ENCODE data around the gene FARS2.

The FARS2 gene

DNA sequence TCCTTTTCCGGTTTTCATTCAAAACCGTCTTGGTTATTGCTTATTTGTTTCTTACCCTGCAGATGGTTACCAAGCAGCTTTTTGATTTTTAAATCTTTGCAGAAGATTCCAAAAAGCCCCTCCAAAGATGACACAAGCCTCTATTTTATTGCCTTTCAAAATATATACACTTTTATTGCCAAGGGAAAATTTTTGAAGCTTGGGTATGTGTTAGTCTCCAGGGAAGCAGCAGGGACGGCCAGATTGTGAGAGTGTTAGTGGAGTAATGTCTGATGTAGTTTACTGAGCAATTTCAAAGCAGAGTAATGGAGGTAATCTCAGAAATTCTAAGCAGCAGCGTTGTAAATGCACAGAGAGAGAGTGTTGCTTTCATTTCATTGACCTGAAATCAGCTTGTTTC, 193.8 kb downstream of the FARS2 start:
- Mint-ChIP-seq H3K27ac (no peak overlapping the region), H3K4me1 (peaks cover 3% of the 10 kb centered on the region), H3K9me3 (no peaks in the 10 kb centered on the region), H3K27me3 (ENCODE audit: low read depth) (no peaks in the 10 kb centered on the region), H3K36me3 (ENCODE audit: low read depth) (no peaks in the 10 kb centered on the region), H3K4me3 (no peak overlapping the region)
- TF ChIP-seq, protein P1, sequence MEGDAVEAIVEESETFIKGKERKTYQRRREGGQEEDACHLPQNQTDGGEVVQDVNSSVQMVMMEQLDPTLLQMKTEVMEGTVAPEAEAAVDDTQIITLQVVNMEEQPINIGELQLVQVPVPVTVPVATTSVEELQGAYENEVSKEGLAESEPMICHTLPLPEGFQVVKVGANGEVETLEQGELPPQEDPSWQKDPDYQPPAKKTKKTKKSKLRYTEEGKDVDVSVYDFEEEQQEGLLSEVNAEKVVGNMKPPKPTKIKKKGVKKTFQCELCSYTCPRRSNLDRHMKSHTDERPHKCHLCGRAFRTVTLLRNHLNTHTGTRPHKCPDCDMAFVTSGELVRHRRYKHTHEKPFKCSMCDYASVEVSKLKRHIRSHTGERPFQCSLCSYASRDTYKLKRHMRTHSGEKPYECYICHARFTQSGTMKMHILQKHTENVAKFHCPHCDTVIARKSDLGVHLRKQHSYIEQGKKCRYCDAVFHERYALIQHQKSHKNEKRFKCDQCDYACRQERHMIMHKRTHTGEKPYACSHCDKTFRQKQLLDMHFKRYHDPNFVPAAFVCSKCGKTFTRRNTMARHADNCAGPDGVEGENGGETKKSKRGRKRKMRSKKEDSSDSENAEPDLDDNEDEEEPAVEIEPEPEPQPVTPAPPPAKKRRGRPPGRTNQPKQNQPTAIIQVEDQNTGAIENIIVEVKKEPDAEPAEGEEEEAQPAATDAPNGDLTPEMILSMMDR (IDR thresholded peaks at IDR 0.05; ENCODE audit: unreplicated experiment in 3 of 3) = no peak

DNA sequence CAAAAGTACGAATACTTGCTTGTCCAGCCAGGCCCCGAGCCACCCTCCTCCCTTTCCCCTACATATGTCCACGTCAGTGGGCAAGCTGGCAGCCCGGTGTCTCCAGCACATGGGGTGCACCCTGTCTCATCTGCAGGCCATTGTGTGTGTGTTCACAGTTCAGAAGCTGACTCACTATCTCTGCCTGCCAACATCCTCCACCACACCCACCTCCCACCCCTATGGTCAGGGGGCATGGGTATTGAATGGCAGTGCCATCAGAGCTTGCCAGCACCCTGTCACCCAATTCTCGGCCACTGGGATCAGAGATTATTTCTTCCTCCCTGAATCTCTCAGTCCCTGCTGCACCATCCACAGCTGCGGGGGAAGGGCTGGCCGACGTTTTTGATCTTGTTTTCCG, 195.7 kb downstream of the FARS2 start:
- no peak overlapping the region for H3K4me3 Mint-ChIP-seq
- H3K27me3 Mint-ChIP-seq (ENCODE audit: low read depth) = no peaks in the 10 kb centered on the region
- no peaks in the 10 kb centered on the region for H3K9me3 Mint-ChIP-seq
- H3K36me3 Mint-ChIP-seq (ENCODE audit: low read depth) = peaks cover 10% of the 10 kb centered on the region
- no peak overlapping the region for H3K27ac Mint-ChIP-seq
- TF ChIP-seq, protein P1 (IDR thresholded peaks at IDR 0.05; ENCODE audit: unreplicated experiment in 3 of 3) = no peak
- peaks cover 3% of the 10 kb centered on the region for H3K4me1 Mint-ChIP-seq

DNA sequence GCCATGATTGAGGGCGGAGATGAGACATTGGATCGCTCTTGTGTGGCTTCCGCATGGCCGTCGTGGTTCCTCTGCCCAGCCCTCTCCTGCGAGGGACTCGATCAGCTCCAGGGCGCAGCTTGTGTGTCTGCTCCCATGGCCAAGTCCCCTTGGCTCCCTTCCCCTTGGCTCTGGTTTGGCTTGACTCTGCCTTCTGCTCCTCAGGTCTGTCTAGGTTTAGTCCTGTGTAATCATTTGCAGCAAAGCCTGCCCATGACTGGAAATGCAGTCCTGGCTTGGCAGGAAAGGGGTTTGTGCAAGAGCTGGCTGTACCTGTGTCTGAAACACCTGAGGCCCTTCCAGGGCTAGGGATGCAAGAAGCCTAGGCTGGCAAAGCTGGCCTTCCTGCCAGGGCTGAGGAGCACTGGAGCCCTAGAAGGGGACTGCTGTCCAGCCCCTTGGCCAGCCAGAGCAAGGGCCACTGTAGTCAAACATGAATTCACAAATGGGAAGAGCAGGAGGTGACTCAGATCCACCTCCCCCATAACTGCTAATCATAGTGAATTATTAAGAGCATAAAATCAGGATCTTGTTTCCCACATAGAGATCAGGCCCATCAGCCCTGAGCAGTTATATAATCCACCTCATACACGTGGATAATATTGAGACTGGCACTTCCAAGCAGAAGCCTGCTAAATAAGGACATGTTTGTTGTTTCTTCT, 196.8 kb downstream of the FARS2 start:
- no peaks in the 10 kb centered on the region for H3K27me3 Mint-ChIP-seq (ENCODE audit: low read depth)
- H3K36me3 Mint-ChIP-seq (ENCODE audit: low read depth) = peaks cover 10% of the 10 kb centered on the region
- peaks cover 2% of the 10 kb centered on the region for H3K9me3 Mint-ChIP-seq
- H3K27ac Mint-ChIP-seq = no peak overlapping the region
- peaks cover 3% of the 10 kb centered on the region for H3K4me1 Mint-ChIP-seq
- H3K4me3 Mint-ChIP-seq = no peak overlapping the region
- TF ChIP-seq, protein P1 (IDR thresholded peaks at IDR 0.05; ENCODE audit: unreplicated experiment in 3 of 3) = no peak

DNA sequence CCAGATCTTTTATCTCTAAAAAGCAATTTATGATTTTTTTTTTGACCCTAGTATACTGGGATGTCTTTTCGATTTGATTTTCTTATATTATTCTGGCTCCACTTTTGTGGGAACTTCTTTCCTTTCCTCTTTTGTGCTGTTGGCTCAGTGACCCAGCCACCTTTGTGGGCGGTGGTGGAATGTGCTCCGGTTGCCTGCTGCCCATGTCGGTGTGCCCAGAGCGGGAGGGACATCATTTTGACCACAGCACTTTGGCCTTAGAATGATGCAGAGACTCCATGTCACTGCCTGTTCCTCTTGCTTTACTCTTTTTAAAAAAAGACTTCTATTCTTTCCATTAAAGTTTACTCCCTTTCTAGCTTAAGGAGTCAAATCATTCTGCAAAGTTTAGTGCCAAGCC, 198.0 kb downstream of the FARS2 start:
- H3K9me3 Mint-ChIP-seq = peaks cover 2% of the 10 kb centered on the region
- H3K4me3 Mint-ChIP-seq = no peak overlapping the region
- H3K27ac Mint-ChIP-seq = no peak overlapping the region
- no peaks in the 10 kb centered on the region for H3K27me3 Mint-ChIP-seq (ENCODE audit: low read depth)
- TF ChIP-seq, protein P1 (IDR thresholded peaks at IDR 0.05; ENCODE audit: unreplicated experiment in 3 of 3) = no peak
- peaks cover 10% of the 10 kb centered on the region for H3K4me1 Mint-ChIP-seq
- peaks cover 10% of the 10 kb centered on the region for H3K36me3 Mint-ChIP-seq (ENCODE audit: low read depth)

DNA sequence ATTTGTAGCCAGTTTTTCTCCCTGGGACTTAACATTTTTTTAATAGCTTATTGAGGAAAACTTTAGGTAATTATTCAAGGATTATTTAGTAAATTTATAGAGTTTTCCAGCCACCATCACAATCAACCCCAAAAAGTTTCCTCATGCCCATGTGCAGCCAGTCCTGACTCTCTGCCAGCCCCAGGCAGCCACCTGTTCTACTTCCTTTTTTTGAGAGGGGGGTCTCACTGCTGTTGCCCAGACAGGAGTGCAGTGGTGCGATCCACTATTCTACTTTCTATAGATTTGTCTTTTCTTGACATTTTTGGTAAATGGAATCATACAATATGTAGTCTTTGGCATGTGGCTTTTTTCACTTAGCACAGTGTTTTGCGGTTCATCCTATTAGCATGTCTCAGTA, 200.1 kb downstream of the FARS2 start:
- H3K4me1 Mint-ChIP-seq = peaks cover 12% of the 10 kb centered on the region
- H3K4me3 Mint-ChIP-seq = no peak overlapping the region
- peaks cover 10% of the 10 kb centered on the region for H3K36me3 Mint-ChIP-seq (ENCODE audit: low read depth)
- TF ChIP-seq, protein P1 (IDR thresholded peaks at IDR 0.05; ENCODE audit: unreplicated experiment in 3 of 3) = no peak
- peaks cover 2% of the 10 kb centered on the region for H3K9me3 Mint-ChIP-seq
- H3K27me3 Mint-ChIP-seq (ENCODE audit: low read depth) = no peaks in the 10 kb centered on the region
- no peak overlapping the region for H3K27ac Mint-ChIP-seq

DNA sequence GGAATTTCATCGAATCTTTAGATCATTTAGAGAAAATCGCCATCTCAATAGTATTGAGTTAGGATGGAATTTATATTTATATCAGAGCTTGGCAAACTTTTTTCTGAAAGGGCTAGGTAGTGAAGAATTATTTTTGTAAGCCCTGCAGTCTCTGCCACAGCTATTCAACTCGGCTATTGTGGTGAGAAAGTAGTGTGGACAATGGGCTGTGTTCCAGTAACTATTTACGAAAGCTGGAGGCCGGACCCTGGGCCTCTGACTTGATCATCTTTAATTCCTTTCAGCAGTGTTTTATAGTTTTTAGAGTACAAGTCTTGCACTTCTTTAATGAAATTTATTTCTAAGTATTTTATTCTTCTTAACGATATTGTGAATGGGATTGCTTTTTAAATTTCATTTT, 201.5 kb downstream of the FARS2 start:
- H3K9me3 Mint-ChIP-seq = peaks cover 2% of the 10 kb centered on the region
- peaks cover 10% of the 10 kb centered on the region for H3K36me3 Mint-ChIP-seq (ENCODE audit: low read depth)
- no peak overlapping the region for H3K27ac Mint-ChIP-seq
- TF ChIP-seq, protein P1 (IDR thresholded peaks at IDR 0.05; ENCODE audit: unreplicated experiment in 3 of 3) = no peak
- H3K4me1 Mint-ChIP-seq = peaks cover 10% of the 10 kb centered on the region
- no peaks in the 10 kb centered on the region for H3K27me3 Mint-ChIP-seq (ENCODE audit: low read depth)
- H3K4me3 Mint-ChIP-seq = no peak overlapping the region
